Immature natural killer cell (primary cell): Measurements from ENCODE around the gene KCNC1. TPM values are rescaled to one million over a fixed set of nuclear protein-coding genes. Genes with fewer than 3 reads are reported as not detected.

ENCODE experiments used
- DNase-seq, 3 donors: peaks; one replicate each; pipeline ENCODE4 v3.0.0; 2022; ENCODE audit warnings: mixed read lengths in 1 of 3
- H3K27ac Mint-ChIP-seq, 6 donors: one replicate each; pipeline ENCODE4 v1.8.0; 2020; ENCODE audit warnings: mixed read lengths in 6 of 6, mild to moderate bottlenecking in 5 of 6, inconsistent platforms in 4 of 6, moderate library complexity in 3 of 6
- H3K27me3 Mint-ChIP-seq, 3 donors: one replicate each; pipeline ENCODE4 v1.8.0; 2020 to 2021; ENCODE audit warnings: low read depth in 3 of 3, mild to moderate bottlenecking in 3 of 3, mixed read lengths in 3 of 3, moderate library complexity in 3 of 3, inconsistent platforms in 1 of 3
- H3K36me3 Mint-ChIP-seq, 3 donors: one replicate each; pipeline ENCODE4 v1.8.0; 2020; ENCODE audit warnings: mixed read lengths in 3 of 3, inconsistent platforms in 2 of 3, mild to moderate bottlenecking in 2 of 3
- H3K4me1 Mint-ChIP-seq, 2 donors: one replicate each; pipeline ENCODE4 v1.8.0; 2020; ENCODE audit warnings: inconsistent platforms in 2 of 2, mild to moderate bottlenecking in 2 of 2, mixed read lengths in 2 of 2, moderate library complexity in 1 of 2
- H3K4me3 Mint-ChIP-seq, 5 donors: one replicate each; pipeline ENCODE4 v1.8.0; 2020; ENCODE audit warnings: mild to moderate bottlenecking in 5 of 5, mixed read lengths in 5 of 5, inconsistent platforms in 3 of 5, moderate library complexity in 3 of 5
- H3K9me3 Mint-ChIP-seq, 6 donors: one replicate each; pipeline ENCODE4 v1.8.0; 2020; ENCODE audit warnings: mild to moderate bottlenecking in 6 of 6, mixed read lengths in 6 of 6, inconsistent platforms in 4 of 6, moderate library complexity in 3 of 6
- polyA plus RNA-seq, 3 donors: library from polyadenylated mRNA; unstranded; fragments of 300-500 nt; fragmentation: Illumina TruSeq; gene quantifications; one replicate each; pipeline ENCODE4 v1.2.3, GENCODE V29; 2021

Gene KCNC1
- polyA plus RNA-seq, 3 donors from 2014 or later: 0.11 TPM; not detected in 2

- no peaks in the 10 kb centered on the region for H3K9me3 Mint-ChIP-seq
- H3K36me3 Mint-ChIP-seq: no peaks in the 10 kb centered on the region
- no peak overlapping the region for H3K4me3 Mint-ChIP-seq
- no peaks in the 10 kb centered on the region for H3K4me1 Mint-ChIP-seq
- H3K27ac Mint-ChIP-seq: no peak overlapping the region
- DNase-seq: no peak
- H3K27me3 Mint-ChIP-seq: peaks cover 7 to 9% (median 8%) of the 10 kb centered on the region in 3 donors
Measured at GRCh38 chr11:17721242-17721999, 13.2 kb upstream of the KCNC1 start.

GRCh38 chr11:17722000-17722643 is 12.5 kb upstream of the KCNC1 start:
- peaks cover 7 to 9% (median 8%) of the 10 kb centered on the region in 3 donors for H3K27me3 Mint-ChIP-seq
- peak overlapping the region in 1 of 5 donors; percentile 56 for H3K4me3 Mint-ChIP-seq
- no peak for DNase-seq
- H3K36me3 Mint-ChIP-seq: no peaks in the 10 kb centered on the region
- no peak overlapping the region for H3K27ac Mint-ChIP-seq
- H3K4me1 Mint-ChIP-seq: no peaks in the 10 kb centered on the region
- H3K9me3 Mint-ChIP-seq: no peaks in the 10 kb centered on the region

- Mint-ChIP-seq H3K9me3 (no peaks in the 10 kb centered on the region), H3K4me1 (no peaks in the 10 kb centered on the region), H3K27ac (no peak overlapping the region), H3K36me3 (no peaks in the 10 kb centered on the region), H3K27me3 (peaks cover 5 to 18% (median 8%) of the 10 kb centered on the region in 3 donors), H3K4me3 (no peak overlapping the region)
- no peak for DNase-seq
Measured at GRCh38 chr11:17724020-17724908, 10.3 kb upstream of the KCNC1 start.

- H3K27ac Mint-ChIP-seq: no peak overlapping the region
- no peaks in the 10 kb centered on the region for H3K36me3 Mint-ChIP-seq
- no peaks in the 10 kb centered on the region for H3K9me3 Mint-ChIP-seq
- no peak for DNase-seq
- no peaks in the 10 kb centered on the region for H3K4me1 Mint-ChIP-seq
- peaks cover 5 to 19% (median 8%) of the 10 kb centered on the region in 3 donors for H3K27me3 Mint-ChIP-seq
- H3K4me3 Mint-ChIP-seq: no peak overlapping the region
Measured at GRCh38 chr11:17725174-17725573, 9.4 kb upstream of the KCNC1 start.

GRCh38 chr11:17730137-17730536 is 4.4 kb upstream of the KCNC1 start:
- Mint-ChIP-seq H3K27ac (no peak overlapping the region), H3K4me1 (peaks cover 0 to 6% of the 10 kb centered on the region in 2 donors), H3K36me3 (no peaks in the 10 kb centered on the region), H3K27me3 (peaks cover 5 to 26% (median 11%) of the 10 kb centered on the region in 3 donors), H3K4me3 (no peak overlapping the region), H3K9me3 (peaks cover 0 to 3% (median 0%) of the 10 kb centered on the region in 6 donors)
- no peak for DNase-seq

GRCh38 chr11:17730608-17731462 is 3.7 kb upstream of the KCNC1 start:
- Mint-ChIP-seq H3K27ac (no peak overlapping the region), H3K9me3 (peaks cover 0 to 3% (median 0%) of the 10 kb centered on the region in 6 donors), H3K4me3 (no peak overlapping the region), H3K4me1 (peaks cover 0 to 6% of the 10 kb centered on the region in 2 donors), H3K36me3 (no peaks in the 10 kb centered on the region), H3K27me3 (peaks cover 2 to 26% (median 11%) of the 10 kb centered on the region in 3 donors)
- peak; percentile 14 to 40 (median 25) for DNase-seq

- peaks cover 0 to 3% (median 0%) of the 10 kb centered on the region in 6 donors for H3K9me3 Mint-ChIP-seq
Measured at GRCh38 chr11:17733261-17733660, 1.3 kb upstream of the KCNC1 start.

GRCh38 chr11:17734986-17735817 is 621 bp downstream of the KCNC1 start:
- Mint-ChIP-seq H3K4me3 (no peak overlapping the region), H3K27me3 (peaks cover 3 to 19% (median 17%) of the 10 kb centered on the region in 3 donors), H3K36me3 (no peaks in the 10 kb centered on the region), H3K9me3 (peaks cover 0 to 3% (median 0%) of the 10 kb centered on the region in 6 donors), H3K27ac (no peak overlapping the region), H3K4me1 (peaks cover 0 to 12% of the 10 kb centered on the region in 2 donors)
- DNase-seq: peak; percentile 22 to 28 (median 27)

More at GRCh38 chr11:17733261-17733660, 1.3 kb upstream of the KCNC1 start:
- no peaks in the 10 kb centered on the region for H3K36me3 Mint-ChIP-seq
- H3K27ac Mint-ChIP-seq: peak overlapping the region in 1 of 6 donors; percentile 9
- H3K4me1 Mint-ChIP-seq: peaks cover 0 to 12% of the 10 kb centered on the region in 2 donors
- H3K4me3 Mint-ChIP-seq: no peak overlapping the region
- no peak for DNase-seq
- H3K27me3 Mint-ChIP-seq: peaks cover 2 to 30% (median 16%) of the 10 kb centered on the region in 3 donors

- H3K4me1 Mint-ChIP-seq: peaks cover 0 to 12% of the 10 kb centered on the region in 2 donors
- no peaks in the 10 kb centered on the region for H3K36me3 Mint-ChIP-seq
- no peak overlapping the region for H3K4me3 Mint-ChIP-seq
- H3K27me3 Mint-ChIP-seq: peaks cover 4 to 21% (median 17%) of the 10 kb centered on the region in 3 donors
- DNase-seq: no peak
- H3K9me3 Mint-ChIP-seq: peaks cover 0 to 3% (median 0%) of the 10 kb centered on the region in 6 donors
- no peak overlapping the region for H3K27ac Mint-ChIP-seq
Measured at GRCh38 chr11:17735818-17736578, 1.4 kb downstream of the KCNC1 start.

- H3K27ac Mint-ChIP-seq: no peak overlapping the region
- H3K36me3 Mint-ChIP-seq: no peaks in the 10 kb centered on the region
- peaks cover 0 to 12% of the 10 kb centered on the region in 2 donors for H3K4me1 Mint-ChIP-seq
- peaks cover 0 to 3% (median 0%) of the 10 kb centered on the region in 6 donors for H3K9me3 Mint-ChIP-seq
- DNase-seq: no peak
- H3K4me3 Mint-ChIP-seq: peak overlapping the region in 1 of 5 donors; percentile 6
- peaks cover 5 to 24% (median 17%) of the 10 kb centered on the region in 3 donors for H3K27me3 Mint-ChIP-seq
Measured at GRCh38 chr11:17736579-17736893, 2.0 kb downstream of the KCNC1 start.

GRCh38 chr11:17736930-17737817 is 2.6 kb downstream of the KCNC1 start:
- peaks cover 0 to 12% of the 10 kb centered on the region in 2 donors for H3K4me1 Mint-ChIP-seq
- no peak overlapping the region for H3K27ac Mint-ChIP-seq
- no peaks in the 10 kb centered on the region for H3K36me3 Mint-ChIP-seq
- H3K9me3 Mint-ChIP-seq: peaks cover 0 to 3% (median 0%) of the 10 kb centered on the region in 6 donors
- peaks cover 6 to 26% (median 17%) of the 10 kb centered on the region in 3 donors for H3K27me3 Mint-ChIP-seq
- DNase-seq: no peak
- no peak overlapping the region for H3K4me3 Mint-ChIP-seq
